Activated B cell treated with CpG ODN at 0.5 μM for 24 hours (primary cell): ENCODE measurements around the gene SRP72. TPM values are rescaled to one million over a fixed set of nuclear protein-coding genes. Genes with fewer than 3 reads are reported as not detected.

ENCODE experiments used
- ATAC-seq: fragments of 200-7000 bp; cut with Tn5 transposase; one replicate; pipeline ENCODE4 v1.10.0; 2021; ENCODE audit warnings: low read depth, mild to moderate bottlenecking, moderate library complexity
- CTCF ChIA-PET: fragments of 350-600 bp; sonication (Branson Sonifier 250); formaldehyde crosslinking; loops from one replicate; lab custom pipeline; 2021; ENCODE audit warnings: antibody characterized with exemption; lab: Charles Lee
- POLR2A ChIA-PET: fragments of 350-600 bp; sonication (Branson Sonifier 250); formaldehyde crosslinking; loops from one replicate; lab custom pipeline; 2021; ENCODE audit warnings: antibody characterized with exemption; lab: Charles Lee
- DNase-seq: peaks from one replicate; pipeline ENCODE4 v3.0.0; 2022
- H3K27ac Mint-ChIP-seq: one replicate; pipeline ENCODE4 v1.8.0; 2020; ENCODE audit warnings: mixed read lengths
- H3K27me3 Mint-ChIP-seq: one replicate; pipeline ENCODE4 v1.8.0; 2021; ENCODE audit warnings: mixed read lengths
- H3K36me3 Mint-ChIP-seq: one replicate; pipeline ENCODE4 v1.8.0; 2021; ENCODE audit warnings: low read depth, mixed read lengths
- H3K4me1 Mint-ChIP-seq: one replicate; pipeline ENCODE4 v1.8.0; 2021; ENCODE audit warnings: mixed read lengths
- H3K4me3 Mint-ChIP-seq: one replicate; pipeline ENCODE4 v1.8.0; 2020; ENCODE audit warnings: mild to moderate bottlenecking, mixed read lengths
- H3K9me3 Mint-ChIP-seq: one replicate; pipeline ENCODE4 v1.8.0; 2020; ENCODE audit warnings: mixed read lengths
- CTCF ChIP-seq: fragments of 200-600 bp; IDR thresholded peaks from one replicate; pipeline ENCODE4 v1.8.0; 2022; ENCODE audit warnings: antibody characterized with exemption, mild to moderate bottlenecking
- intact Hi-C: fragments of 100-400 bp; cut with micrococcal nuclease; formaldehyde crosslinking; loops from one replicate; pipeline ENCODE4 v1.15.1; 2024
- total RNA-seq: library from RNA; stranded (reverse); gene quantifications from 2 replicates; pipeline ENCODE4 v1.2.3, GENCODE V29; 2022

SRP72 gene
- total RNA-seq, 1 donor from 2014 or later = 139 TPM

- peak; percentile 86 for ATAC-seq
- H3K4me1 Mint-ChIP-seq = peaks cover 37% of the 10 kb centered on the region
Observed at GRCh38 chr4:56435140-56435926, 32.1 kb upstream of the SRP72 start, which contains the start of gene PPAT. Gene PPAT (minus strand): TSS chr4:56435615. CDS start chr4:56435477, 138 bp downstream.

GRCh38 chr4:56438766-56439165 is 28.7 kb upstream of the SRP72 start:
- H3K9me3 Mint-ChIP-seq = no peaks in the 10 kb centered on the region
- ChIA-PET POLR2A (no interaction called here), CTCF (no interaction called here)
- H3K4me1 Mint-ChIP-seq = peaks cover 32% of the 10 kb centered on the region
- no peaks in the 10 kb centered on the region for H3K27me3 Mint-ChIP-seq
- H3K4me3 Mint-ChIP-seq = no peak overlapping the region
- no peak for TF ChIP-seq CTCF
- intact Hi-C loops = loop anchor here (5.0 to 10.0 kb wide), 2 partner anchors 216 to 319 kb away; no protein-coding TSS in a partner anchor
- H3K27ac Mint-ChIP-seq = no peak overlapping the region
- DNase-seq (no peak), ATAC-seq (no peak)
- H3K36me3 Mint-ChIP-seq = peaks cover 32% of the 10 kb centered on the region

More at GRCh38 chr4:56435140-56435926, 32.1 kb upstream of the SRP72 start, which contains the start of gene PPAT:
- Mint-ChIP-seq H3K36me3 (peaks cover 9% of the 10 kb centered on the region), H3K27me3 (no peaks in the 10 kb centered on the region), H3K4me3 (peak within 1 kb of the TSS; percentile 90), H3K9me3 (no peaks in the 10 kb centered on the region), H3K27ac (peak within 1 kb of the TSS; percentile 97)
- intact Hi-C loops = loop anchor here (1.0 to 10.0 kb wide), 8 partner anchors 10 to 1040 kb away; partner anchors contain the start of genes AASDH, NOA1, SPINK2 and TMEM165
- CTCF ChIA-PET = interaction anchor here (1.0 to 5.6 kb wide), 8 partner anchors 11 to 487 kb away, joined by 4 to 38 read pairs (median 5); partner anchors contain the start of genes AASDH, CEP135 and SRP72
- no peak for TF ChIP-seq CTCF
- POLR2A ChIA-PET = interaction anchor here (0.6 to 5.2 kb wide), 18 partner anchors 10 to 1040 kb away, joined by 3 to 95 read pairs (median 4); partner anchors contain the start of genes AASDH, CEP135, NOA1 and POLR2B
- DNase-seq = peak; percentile 98

- DNase-seq = no peak
- H3K4me1 Mint-ChIP-seq = peaks cover 19% of the 10 kb centered on the region
- no peak for ATAC-seq
- H3K27ac Mint-ChIP-seq = no peak overlapping the region
- ChIA-PET CTCF (no interaction called here), POLR2A (no interaction called here)
- peaks cover 44% of the 10 kb centered on the region for H3K36me3 Mint-ChIP-seq
- no peaks in the 10 kb centered on the region for H3K27me3 Mint-ChIP-seq
- no peak overlapping the region for H3K4me3 Mint-ChIP-seq
- TF ChIP-seq CTCF = no peak
- intact Hi-C loops = no loop called here
- H3K9me3 Mint-ChIP-seq = no peaks in the 10 kb centered on the region
Observed at GRCh38 chr4:56440983-56441382, 26.4 kb upstream of the SRP72 start.

GRCh38 chr4:56444719-56445118 is 22.7 kb upstream of the SRP72 start:
- ATAC-seq (no peak), DNase-seq (no peak)
- Mint-ChIP-seq H3K4me3 (no peak overlapping the region), H3K36me3 (peaks cover 64% of the 10 kb centered on the region), H3K4me1 (peaks cover 3% of the 10 kb centered on the region), H3K9me3 (no peaks in the 10 kb centered on the region), H3K27ac (no peak overlapping the region), H3K27me3 (no peaks in the 10 kb centered on the region)
- no peak for TF ChIP-seq CTCF
- POLR2A ChIA-PET = interaction anchor here (2.4 kb wide), 1 partner anchor 9 kb away, joined by 10 read pairs; the partner anchor contains the start of genes PAICS and PPAT
- intact Hi-C loops = no loop called here
- CTCF ChIA-PET = no interaction called here

- ATAC-seq (no peak), DNase-seq (no peak)
- ChIA-PET CTCF (no interaction called here), POLR2A (interaction anchor here (0.5 to 2.4 kb wide), 3 partner anchors 10 to 378 kb away, joined by 3 to 10 read pairs (median 4); partner anchors contain the start of genes PAICS and PPAT)
- intact Hi-C loops = no loop called here
- H3K27ac Mint-ChIP-seq = no peak overlapping the region
- H3K27me3 Mint-ChIP-seq = no peaks in the 10 kb centered on the region
- no peaks in the 10 kb centered on the region for H3K4me1 Mint-ChIP-seq
- no peak overlapping the region for H3K4me3 Mint-ChIP-seq
- H3K9me3 Mint-ChIP-seq = no peaks in the 10 kb centered on the region
- H3K36me3 Mint-ChIP-seq = peaks cover 72% of the 10 kb centered on the region
- TF ChIP-seq CTCF = no peak
Observed at GRCh38 chr4:56445699-56446098, 21.7 kb upstream of the SRP72 start.
